HFFc6 (cell line): ENCODE results near the gene HMCES. TPM values are rescaled to one million over a fixed set of nuclear protein-coding genes. Genes with fewer than 3 reads are reported as not detected.
A peak's percentile ranks its signal among the peaks of the same experiment; 100 is the strongest.

ENCODE experiments used
- DNase-seq: peaks from one replicate; pipeline ENCODE4 v3.0.0-alpha.2; 2018
- H3K27ac Mint-ChIP-seq: 2 replicates; pipeline ENCODE4 v1.8.0; 2020; ENCODE audit warnings: mild to moderate bottlenecking, mixed read lengths
- H3K27me3 Mint-ChIP-seq: 2 replicates; pipeline ENCODE4 v1.8.0; 2021; ENCODE audit warnings: mild to moderate bottlenecking, moderate library complexity, mixed read lengths; ENCODE audit not compliant: insufficient read depth
- H3K36me3 Mint-ChIP-seq: 2 replicates; pipeline ENCODE4 v1.8.0; 2021; ENCODE audit warnings: low read depth, mixed read lengths
- H3K4me1 Mint-ChIP-seq: 2 replicates; pipeline ENCODE4 v1.8.0; 2020; ENCODE audit warnings: low read depth, mixed read lengths
- H3K4me3 Mint-ChIP-seq: 2 replicates; pipeline ENCODE4 v1.8.0; 2020; ENCODE audit warnings: mild to moderate bottlenecking, moderate library complexity, mixed read lengths
- H3K9me3 Mint-ChIP-seq: 2 replicates; pipeline ENCODE4 v1.8.0; 2020; ENCODE audit warnings: mild to moderate bottlenecking, mixed read lengths
- CTCF ChIP-seq: fragments of 200-600 bp; sonication (generic); IDR thresholded peaks from 2 replicates; pipeline ENCODE4 v1.5.0; 2021; ENCODE audit warnings: antibody characterized with exemption, mild to moderate bottlenecking
- microRNA-seq: library from miRNA; unstranded; fragments of <30 nt; microRNA quantifications from one replicate; pipeline ENCODE4, GENCODE V29; 2019
- total RNA-seq, 6 experiments: library from RNA; stranded (reverse); fragmentation: NEBNext Ultra II Directional; extraction: Animal tissue kit (Norgen Biotek cat#: 25700); gene quantifications; 2 replicates in 1 of 6; 3 replicates in 5 of 6; pipeline ENCODE4 v1.2.3, GENCODE V29; 2021

HMCES gene
- total RNA-seq, 6 experiments from 2014 or later = 28.3 to 33.9 (median 31.4) TPM

GRCh38 chr3:129353589-129353941, 74.9 kb downstream of the HMCES start:
- TF ChIP-seq CTCF = no peak
- no peaks in the 10 kb centered on the region for H3K9me3 Mint-ChIP-seq
- H3K27ac Mint-ChIP-seq = no peak overlapping the region

More at GRCh38 chr3:129353589-129353941, 74.9 kb downstream of the HMCES start:
- H3K4me3 Mint-ChIP-seq = no peak overlapping the region
- DNase-seq = no peak
- no peaks in the 10 kb centered on the region for H3K36me3 Mint-ChIP-seq
- no peaks in the 10 kb centered on the region; the same call in 1 of the 2 replicates for H3K4me1 Mint-ChIP-seq
- peaks cover 29% of the 10 kb centered on the region for H3K27me3 Mint-ChIP-seq

Small RNAs within 50 kb of the gene (microRNA-seq; reads per million reads assigned to microRNA genes)
- gene MIR6826 = 8.5 reads per million, percentile 5 among the genes with 10 or more reads in this experiment

Other genes with a start within 250 kb of the HMCES start
- gene GP9, start 218.1 kb upstream of the HMCES start, total RNA-seq = not detected
- 10 to 100 TPM; 17.1 to 28.0 (median 22.0) TPM for gene RAB43, start 157.1 kb upstream of the HMCES start, total RNA-seq
- 10 to 100 TPM; 34.6 to 50.6 (median 42.2) TPM for gene ISY1, start 117.8 kb upstream of the HMCES start, total RNA-seq
- gene CNBP, start 95.0 kb upstream of the HMCES start, total RNA-seq = 100 to 1,000 TPM; 229 to 242 (median 240) TPM
- 100 to 1,000 TPM; 316 to 393 (median 342) TPM for gene COPG1, start 29.3 kb upstream of the HMCES start, total RNA-seq
- gene EFCAB12, start 149.8 kb downstream of the HMCES start, total RNA-seq = under 1 TPM in 5 of 6 experiments, not detected in 1; 0.09 to 0.14 (median 0.12) TPM
- gene MBD4, start 161.1 kb downstream of the HMCES start, total RNA-seq = 10 to 100 TPM; 18.7 to 25.7 (median 21.8) TPM
- 10 to 100 TPM; 12.2 to 18.8 (median 18.2) TPM for gene IFT122, start 161.4 kb downstream of the HMCES start, total RNA-seq
- not detected for gene RHO, start 249.8 kb downstream of the HMCES start, total RNA-seq